Measurements from ENCODE around the gene DEPDC4.
A peak's percentile ranks its signal among the peaks of the same experiment; 100 is the strongest.
"Not testable (repeated sequence)": the region's sequence is repeated elsewhere in the genome, so short reads cannot be mapped to it uniquely, and the experiment has no call there.

DEPDC4 gene

DNA sequence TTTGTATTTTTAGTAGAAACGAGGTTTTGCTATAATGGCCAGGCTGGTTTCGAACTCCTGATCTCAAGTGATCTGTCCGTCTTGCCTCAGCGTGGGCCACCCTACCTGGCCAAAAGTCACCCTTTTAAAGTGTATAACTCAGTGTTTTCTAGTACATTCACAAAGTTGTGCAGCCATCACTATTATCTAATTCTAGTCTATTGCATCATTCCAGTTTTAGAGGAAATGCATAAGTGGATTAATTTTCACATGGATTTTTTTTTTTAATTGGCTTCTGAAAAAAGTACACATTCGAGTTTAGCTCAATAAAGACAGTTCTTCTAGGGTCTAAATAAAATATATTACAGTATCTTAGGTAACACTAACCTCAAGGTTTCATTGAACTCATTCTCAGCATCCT is 3.7 kb downstream of the DEPDC4 start:
- DNase-seq: no peak

DNA sequence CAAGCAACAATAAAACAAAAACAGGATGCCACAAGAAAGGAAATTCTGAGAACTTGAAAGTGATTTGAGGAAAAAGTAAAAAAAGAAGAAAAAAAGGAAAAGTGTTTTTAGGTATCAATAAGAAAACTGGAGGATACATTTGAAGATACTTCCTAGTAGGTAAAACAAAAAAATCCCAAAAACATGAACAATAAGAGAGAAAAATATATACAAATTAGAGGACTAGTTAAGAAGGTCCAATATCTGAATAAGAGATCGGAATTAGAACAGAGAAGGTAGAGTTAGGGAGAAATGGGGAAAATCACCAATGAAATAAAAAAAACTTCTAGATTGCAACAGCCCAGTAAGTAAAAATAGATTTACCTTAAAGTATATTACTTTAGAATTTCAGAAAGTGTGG is 8.8 kb downstream of the DEPDC4 start:
- DNase-seq: no peak

DNA sequence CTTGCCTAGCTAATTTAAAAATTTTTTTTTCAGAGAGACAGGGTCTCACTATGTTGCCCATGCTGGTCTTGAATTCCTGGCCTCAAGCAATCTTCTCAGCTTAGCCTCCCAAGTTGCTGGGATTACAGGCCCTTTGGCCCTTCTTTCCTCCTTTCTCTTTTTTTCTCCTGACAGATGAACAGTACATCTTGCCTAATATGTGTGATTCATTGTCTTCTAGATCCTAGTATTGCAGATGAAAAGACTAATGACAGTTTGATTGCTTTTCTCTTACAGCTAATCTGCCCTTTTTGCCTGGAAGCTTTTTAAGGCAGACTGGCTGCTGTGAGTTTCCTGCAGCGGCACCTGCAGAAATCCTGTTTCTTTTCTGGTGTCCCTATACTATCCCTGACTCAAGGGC is 12.0 kb downstream of the DEPDC4 start:
- no peak for DNase-seq

DNA sequence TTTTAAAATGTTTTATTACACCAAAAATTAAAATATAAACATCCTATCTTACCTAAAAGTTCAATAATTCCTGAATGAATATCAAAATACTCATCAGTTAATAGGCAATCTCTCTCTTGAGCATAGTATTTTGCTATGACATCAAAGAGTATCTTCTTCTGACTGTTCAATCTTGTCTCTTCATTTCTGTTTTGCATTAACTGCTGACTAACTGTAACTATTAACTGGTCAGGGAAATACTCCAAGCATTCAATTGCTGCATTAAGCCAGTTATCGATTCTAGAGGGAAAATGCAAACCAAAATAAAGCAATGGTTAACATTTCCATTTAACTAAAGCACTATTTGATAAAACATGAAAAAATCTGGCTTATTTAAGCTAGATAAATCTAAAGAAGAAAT is 13.4 kb downstream of the DEPDC4 start:
- no peak for DNase-seq

DNA sequence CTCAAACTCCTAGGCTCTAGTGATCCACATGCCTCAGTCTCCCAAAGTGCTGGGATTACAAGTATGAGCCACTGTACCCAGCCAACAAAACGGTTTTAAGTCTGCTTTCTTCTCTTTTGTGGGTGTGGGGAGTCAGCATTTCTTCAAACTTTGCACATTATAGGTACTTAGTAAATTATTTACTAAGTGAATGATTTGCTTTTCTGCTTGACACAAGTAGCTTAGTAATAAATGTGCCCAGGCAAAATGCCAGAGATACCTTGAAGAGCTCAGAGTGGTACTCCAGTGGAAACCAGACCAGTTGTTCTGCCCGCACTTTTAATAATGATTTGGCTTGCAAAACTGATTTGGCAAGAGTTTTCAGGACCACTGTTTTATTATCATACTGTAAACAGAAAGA is 15.0 kb downstream of the DEPDC4 start:
- peak; percentile 97 for DNase-seq

DNA sequence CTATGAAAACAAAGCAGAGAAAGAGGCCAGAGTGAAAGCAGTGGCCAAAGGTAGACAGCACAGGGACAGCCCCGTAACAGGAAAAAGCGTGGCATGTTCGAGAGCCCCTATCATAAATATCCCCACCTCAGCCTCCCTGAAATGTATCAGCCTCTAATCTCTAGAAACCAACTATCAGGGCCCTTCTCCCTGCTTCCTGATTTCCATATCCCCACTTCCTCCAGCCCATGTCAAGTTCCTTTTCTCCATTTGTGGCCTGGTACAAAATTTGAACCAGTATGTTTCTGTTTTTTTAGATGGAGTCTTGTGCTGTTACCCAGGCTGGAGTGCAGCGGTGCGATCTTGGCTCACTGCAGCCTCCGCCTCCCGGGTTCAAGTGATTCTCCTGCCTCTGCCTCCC is 16.9 kb downstream of the DEPDC4 start:
- no peak for DNase-seq

DNA sequence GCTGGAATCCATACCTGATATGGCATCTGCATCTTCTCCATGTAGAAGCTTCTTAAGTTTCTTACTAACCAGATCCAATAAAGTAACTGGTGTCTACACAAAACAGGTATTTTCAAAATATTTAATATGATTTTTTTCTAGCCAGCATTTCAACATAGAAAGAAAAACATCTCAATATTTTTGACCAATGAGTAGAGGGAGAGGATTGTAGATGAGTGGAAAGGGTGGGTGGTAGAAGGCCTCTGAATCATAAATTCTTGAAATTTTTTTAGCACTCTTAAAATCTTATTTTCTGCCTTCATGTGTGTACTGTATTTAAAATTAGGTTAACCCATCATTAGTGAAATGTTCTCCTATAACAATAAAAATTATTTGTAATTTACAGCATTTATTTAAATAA is 18.0 kb downstream of the DEPDC4 start:
- DNase-seq: no peak

DNA sequence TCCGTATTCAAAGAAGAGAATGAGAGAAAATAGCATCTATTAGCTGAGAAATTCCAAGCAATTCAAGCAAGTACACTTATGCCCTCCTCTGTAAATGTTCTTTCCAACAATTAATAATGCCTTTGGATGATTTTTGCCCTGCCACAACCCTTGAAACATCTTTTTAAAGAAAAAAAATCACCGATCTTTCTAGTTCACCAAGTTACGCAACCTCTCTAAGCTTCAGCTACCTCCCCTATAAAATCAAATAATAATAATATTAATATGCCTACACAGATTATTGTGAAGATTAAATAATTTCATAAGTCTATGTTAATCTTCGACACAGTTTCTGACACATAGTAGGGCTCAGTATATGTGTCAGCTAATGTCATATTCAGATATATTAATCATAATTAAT is 19.1 kb downstream of the DEPDC4 start:
- no peak for DNase-seq

DNA sequence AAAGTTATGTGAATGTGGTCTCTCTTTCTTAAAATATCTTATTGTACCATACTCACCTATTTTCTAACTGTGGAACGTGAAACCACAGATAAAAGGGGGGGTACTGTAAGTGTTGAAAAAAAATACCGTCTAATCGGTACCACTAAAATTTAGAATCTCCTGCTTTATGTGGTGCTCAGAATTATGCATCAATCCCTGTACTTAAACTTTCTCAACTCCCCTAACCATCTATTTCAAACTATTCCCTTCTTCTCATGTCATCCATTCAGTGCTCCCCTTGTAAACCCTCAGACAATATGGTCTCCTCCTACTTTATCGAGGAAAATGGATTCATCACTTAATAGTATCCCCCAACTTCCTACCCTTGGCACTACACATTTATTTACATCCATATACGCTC is 23.7 kb downstream of the DEPDC4 start:
- DNase-seq: no peak

DNA sequence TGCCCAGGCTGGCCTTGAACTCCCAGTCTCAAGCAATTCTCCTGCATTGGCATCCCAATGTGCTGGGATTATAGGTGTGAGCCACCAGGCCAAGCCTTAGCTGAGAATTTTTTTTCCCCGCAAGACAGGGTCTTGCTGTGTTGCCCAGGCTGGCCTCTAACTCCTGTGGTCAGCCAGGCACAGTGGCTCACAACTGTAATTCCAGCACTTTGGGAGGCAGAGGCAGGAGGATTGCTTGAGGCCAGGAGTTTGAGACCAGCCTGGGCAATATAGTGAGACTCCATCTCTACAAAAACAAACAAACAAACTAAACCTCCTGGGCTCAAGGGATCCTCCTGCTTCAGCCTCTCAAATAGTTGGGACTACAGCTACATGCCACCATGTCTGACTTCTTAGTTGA is 27.3 kb downstream of the DEPDC4 start:
- DNase-seq: no peak

DNA sequence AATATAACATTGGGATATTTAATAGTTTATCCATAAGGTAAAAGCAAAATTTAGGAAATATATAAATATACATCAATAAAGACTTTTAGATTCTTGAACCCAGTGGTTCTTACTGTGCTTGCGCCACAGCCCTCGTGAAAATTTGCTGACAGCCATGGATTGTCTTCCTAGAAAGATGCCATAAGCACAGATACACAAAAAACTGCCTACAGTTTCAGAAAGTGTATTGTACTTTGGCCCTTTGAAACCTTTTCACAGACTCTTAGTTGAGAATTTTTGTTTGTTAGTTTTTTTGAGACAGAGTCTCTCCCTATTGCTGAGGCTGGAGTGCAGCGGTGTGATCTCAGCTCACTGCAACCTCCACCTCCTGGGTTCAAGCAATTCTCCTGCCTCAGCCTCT is 28.1 kb downstream of the DEPDC4 start:
- DNase-seq: no peak

DNA sequence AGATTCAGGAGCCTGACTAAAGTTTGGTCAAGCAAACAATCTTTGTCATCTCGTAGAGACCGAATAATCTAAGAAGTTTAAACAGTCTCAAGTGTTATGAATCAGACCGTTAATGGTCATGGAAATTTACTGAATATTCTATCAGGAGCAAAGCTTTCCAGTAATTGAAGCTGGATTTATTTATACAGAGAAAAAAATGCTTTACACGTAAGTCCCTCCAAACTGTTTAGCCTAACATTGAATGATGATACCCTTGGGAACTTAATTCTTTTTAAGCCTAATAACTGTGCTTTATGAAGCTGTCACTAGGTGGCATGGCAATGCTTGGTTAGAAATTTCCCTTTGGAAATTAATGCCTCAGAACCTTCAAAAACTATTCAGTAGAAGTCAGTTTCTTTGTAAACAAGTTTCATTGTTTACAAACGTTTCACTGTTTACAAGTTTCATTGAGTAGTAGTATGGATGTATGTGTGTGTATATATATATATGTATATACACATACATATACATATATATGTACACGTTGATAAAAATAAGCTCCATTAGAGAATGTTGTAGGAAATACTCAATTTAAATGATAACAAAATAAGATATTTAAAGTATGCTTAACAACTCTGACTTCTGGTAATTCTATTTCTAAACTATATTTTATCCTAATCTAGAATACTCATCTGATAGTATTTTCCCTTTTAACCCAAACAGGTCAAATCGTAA is 32.1 kb downstream of the DEPDC4 start:
- peak; percentile 82 for DNase-seq

DNA sequence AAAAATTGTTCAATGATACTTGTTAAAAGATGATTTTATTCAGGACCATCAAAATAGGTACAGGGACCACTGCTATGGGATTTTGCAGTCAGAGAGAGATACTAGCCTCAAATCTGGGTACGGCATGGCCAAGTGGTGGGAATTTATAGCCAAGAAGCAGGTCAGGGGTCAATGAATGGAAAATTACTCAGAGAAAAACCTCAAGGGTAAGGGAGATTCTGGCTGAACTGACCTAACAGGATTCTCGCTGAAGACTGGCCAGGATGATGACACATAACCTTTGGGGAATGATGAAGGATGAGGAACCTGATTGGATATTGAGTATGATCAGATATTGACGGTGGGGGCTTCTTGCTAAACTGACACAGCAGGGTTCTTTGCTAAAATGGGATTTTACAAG is 32.7 kb downstream of the DEPDC4 start:
- peak; percentile 35 for DNase-seq

DNA sequence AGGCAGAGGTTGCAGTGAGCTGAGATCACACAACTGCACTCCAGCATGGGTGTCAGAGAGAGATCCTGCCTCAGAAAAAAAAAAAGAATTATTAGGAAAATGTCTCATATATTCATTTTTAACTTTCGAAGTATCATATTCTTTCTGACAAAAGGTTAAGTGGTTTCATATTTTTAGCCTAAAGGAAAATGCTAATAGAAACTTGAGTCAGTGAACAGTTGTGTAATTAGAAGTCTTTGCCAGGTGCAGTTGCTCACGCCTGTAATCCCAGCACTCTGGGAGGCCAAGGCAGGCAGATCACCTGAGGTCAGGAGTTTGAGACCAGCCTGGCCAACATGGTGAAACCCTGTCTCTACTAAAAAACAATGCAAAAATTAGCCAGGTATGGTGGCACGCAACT is 35.0 kb downstream of the DEPDC4 start:
- not testable (repeated sequence) for DNase-seq

DNA sequence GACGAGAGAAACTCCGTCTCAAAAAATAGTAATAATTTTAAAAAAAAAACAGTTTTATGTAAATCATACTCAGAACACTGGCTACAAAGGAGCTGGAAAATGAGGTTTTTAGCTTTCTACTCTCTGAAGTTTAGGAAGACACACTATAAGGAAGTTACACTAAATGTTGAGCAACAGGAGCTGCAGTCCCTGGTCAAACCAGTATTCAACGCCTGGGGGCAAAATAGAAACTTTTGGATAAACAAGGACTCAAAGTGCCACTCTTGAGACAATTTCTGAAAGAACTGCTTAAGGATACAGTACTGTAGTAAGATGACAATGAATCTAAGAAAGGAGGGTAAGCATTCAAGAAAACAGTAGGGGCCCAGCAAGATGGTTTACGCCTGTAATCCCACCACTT is 37.0 kb downstream of the DEPDC4 start:
- DNase-seq: no peak

DNA sequence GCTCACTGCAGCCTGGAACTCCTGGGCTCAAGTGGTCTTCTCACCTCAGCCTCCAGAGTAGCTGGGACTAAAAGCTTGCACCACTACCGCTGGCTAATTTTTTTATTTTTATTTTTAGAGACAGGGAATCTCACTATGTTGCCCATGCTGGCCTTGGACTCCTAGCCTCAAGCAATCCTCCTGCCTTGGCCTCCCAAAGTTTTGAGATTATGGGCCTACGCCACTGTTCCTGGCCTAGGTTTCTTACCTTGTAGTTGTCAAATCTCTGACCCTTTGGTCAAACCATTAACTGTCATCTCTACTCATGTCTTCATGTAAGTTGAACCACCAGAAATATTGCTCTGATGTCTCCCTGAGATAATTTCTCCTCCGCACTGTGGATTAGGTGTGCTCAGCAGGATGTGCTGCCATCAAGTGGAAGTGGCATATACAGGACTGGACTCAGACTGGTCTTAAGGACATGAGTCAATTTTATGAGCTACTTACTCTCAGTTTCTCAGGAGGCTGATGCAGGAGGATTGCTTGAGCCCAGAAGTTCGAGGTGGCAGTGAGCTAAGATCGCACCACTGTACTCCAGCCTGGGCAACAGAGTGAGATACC is 37.7 kb downstream of the DEPDC4 start:
- peak; percentile 51 for DNase-seq

DNA sequence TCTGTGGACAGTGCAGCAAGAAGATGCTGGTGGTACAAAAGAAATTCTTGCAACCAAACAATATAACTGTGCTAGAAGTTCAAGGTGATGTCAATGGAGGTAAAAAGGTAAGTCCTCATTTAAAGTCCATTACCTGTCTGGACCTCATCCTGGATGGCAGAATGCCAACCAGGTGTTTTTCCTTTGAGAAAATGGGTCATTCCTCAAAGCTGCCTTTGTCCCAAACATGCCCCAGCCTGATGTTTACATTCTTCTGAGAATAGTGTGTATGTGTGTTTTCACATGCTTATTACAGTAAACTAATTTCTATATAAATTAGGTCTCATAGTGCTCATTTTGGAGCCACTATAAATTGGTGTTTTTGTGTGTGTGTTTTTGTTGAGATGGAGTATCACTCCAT is 41.4 kb downstream of the DEPDC4 start:
- DNase-seq: no peak

DNA sequence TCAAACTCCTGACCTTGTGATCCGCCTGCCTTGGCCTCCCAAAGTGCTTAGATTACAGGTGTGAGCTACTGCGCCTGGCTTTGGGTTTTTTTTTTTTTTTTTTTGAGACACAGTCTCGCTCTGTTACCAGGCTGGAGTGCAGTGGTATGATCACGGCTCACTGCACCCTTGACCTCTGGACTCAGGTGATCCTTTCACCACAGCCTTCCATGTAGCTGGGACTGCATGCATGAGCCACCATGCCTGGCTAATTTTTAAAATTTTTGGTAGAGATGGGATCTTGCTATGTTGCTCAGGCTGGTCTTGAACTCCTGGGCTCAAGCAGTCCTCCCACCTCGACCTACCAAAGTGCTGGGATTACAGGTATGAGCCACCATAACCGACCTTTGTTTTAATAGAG is 44.7 kb downstream of the DEPDC4 start:
- DNase-seq: not testable (repeated sequence)

DNA sequence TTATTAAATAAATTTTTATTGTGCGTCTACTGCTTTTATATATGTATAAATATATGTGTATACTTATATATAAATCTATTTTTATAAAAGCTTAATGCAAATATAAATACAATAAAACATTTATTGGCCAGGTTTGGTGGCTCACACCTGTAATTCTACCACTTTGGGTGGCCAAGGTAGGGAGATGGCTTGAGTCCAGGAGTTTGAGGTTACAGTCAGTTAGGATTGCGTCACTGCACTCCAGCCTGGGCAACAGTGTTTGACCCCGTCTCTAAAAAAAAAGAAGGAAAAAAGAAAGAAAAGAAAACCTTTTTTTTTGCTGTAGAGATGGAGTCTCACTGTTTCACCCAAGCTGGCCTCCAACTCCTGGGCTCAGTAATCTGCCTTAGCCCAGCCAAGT is 45.4 kb downstream of the DEPDC4 start:
- no peak for DNase-seq

DNA sequence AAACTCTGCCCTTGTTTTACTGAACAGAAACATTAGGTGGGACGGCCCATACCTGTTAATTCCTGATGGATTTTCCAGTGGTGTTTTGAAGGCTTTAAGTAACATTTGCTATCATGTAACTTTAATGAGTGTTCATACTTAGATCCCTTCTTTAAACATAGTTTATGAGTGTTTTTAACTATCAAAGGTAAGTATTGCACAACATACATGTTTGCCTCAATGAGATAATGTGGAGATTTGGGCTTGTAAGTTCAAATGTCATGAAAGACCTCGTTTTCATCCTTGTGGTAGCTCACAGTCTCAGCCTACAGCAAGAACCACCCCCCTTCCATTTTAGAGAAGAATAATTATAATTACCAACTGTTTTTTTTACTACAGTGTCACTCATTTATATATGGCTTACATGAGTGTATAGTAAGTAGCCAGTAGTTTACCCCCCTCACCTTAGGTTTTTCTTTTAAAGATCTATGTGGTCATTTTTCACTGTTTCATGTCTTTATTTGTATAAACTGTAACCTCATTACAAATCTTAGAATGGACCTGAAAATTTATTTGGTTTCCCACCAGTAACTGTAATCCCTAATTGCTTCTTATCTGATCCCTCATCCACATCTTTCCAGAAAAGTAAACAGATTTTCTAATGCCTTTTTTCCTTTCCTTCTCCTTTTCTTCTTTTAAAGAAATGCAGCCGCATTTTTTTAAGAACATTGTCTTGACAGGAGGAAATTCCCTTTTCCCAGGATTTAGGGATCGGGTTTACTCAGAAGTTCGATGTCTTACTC is 47.4 kb downstream of the DEPDC4 start:
- no peak for DNase-seq

DNA sequence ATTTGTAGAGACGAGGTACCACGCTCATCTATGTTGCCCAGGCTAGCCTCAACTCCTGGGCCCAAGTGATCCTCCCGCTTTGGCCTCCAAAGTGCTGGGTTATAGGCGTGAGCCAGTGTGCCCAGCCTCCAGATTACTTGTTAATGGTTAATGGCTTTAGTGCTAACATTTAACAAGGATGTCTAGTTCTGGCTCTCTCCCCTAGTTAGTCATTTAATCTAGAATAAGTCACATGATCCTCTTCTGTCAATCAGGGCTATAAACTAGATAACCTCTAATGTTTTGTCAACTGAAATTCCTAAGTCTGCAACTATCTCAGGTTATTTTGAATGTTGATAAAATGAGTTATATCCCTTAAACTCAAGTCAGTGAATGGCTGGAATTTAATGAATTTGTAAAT is 50.5 kb downstream of the DEPDC4 start:
- DNase-seq: no peak

DNA sequence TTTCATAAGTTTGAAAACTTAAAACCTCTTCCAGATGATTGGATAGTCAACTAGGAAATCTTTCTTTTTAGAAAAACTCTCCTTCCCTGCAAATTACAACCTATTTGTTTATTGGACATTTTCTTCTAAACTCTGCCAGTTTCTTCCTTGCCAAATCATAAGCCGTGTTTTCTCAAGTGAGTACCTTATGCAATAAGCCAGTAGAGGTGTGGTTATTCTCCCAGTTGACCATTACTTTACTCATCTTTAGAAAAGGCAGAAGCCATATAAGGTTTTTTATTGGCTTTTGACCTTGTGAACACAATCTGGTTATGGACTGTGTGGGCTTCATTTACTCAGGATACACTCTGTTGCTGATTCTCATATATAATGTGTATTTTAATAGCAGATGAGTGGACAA is 51.7 kb downstream of the DEPDC4 start:
- no peak for DNase-seq

DNA sequence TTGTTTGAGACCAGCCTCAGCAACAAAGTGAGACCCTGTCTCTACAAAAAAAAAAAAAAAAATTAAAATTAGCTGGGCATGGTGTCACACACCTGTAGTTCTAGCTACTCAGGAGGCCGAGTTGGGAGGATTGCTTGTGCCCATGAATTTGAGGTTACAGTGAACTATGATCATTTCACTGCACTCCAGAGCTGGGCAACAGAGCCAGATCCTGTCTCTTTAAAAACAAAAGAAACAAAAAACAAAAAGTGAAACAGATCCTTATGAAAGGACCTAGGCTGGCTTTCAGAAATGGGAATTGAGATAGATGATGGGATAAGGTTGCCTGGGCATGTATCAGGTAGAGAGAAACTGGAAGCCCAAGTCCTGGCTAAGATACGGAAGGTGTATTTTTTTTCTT is 52.4 kb downstream of the DEPDC4 start:
- no peak for DNase-seq
